ENCODE data around the gene CSTPP1.
"Not testable (repeated sequence)": the region's sequence is repeated elsewhere in the genome, so short reads cannot be mapped to it uniquely, and the experiment has no call there.

CSTPP1 gene

DNA sequence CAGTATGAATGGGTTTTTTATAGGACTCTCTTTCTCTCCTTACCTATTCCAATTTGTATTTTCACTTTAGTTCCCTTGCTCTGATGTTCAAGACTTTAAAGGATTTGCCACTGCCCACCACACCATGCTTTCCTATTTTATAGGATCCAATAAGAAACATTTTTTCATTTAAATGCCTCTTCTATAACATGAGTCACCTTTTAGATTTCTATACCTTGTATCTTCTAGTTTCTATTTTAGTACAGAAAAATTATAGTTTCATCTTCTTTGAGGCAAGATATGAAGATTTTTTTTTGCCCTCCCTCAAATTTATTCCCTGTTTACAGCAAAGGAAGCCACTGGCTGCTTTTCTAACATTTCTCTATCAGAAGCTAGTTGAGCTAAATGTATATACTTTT lies 163.4 kb downstream of the CSTPP1 start:
- no peak for DNase-seq (ENCODE audit: low read depth)

DNA sequence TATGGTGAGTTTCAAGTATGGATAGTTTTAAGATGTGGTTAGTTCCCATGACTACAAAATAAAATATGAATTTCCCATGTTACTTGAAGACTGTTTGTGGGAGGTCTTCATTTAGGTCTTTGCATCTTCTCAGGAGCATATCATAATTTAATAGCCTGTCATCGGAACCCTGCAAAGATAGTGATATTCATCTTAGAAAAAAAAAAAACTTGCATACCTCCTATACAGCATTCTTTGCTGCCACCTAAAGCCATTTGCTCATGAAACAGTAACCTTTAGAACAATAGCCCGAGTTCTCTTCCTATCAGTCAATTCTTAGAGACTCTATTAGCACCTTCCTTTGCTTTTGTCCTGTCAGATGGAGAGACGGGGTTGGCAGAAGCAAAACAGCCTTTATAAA lies 164.8 kb downstream of the CSTPP1 start:
- no peak for DNase-seq (ENCODE audit: low read depth)

DNA sequence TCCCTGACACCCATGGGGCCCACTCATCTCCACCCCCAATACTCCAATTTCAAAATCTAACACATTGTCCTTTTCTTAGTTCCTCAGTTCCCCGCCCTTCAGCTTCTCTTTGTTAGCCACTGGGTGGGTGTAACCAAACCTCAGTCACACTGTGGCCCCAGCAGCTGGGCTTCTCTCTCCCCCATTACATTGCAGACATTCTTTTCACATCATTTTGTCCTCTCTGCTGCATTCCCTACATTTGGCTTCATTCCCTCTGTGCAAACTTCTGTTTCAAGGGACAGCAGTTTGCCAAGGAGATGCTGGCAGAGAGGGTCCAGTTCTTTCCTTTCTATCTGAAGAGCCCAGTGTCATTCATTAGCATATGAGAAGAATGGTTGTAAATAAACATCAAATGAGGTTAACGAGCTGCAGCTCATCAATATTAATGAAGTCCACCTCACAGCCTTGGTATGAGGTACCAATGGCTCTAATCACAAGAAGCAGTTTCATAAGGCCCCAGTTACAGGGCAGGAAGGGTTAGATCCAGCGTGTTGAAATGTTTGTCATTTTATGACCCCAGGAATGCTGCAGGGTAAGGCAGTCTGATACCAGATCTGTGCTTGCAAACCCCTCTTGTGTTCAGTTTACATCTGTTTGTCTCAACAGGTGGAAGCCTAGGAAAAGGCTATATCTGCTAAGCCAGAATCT lies 167.8 kb downstream of the CSTPP1 start:
- DNase-seq (ENCODE audit: low read depth): no peak

DNA sequence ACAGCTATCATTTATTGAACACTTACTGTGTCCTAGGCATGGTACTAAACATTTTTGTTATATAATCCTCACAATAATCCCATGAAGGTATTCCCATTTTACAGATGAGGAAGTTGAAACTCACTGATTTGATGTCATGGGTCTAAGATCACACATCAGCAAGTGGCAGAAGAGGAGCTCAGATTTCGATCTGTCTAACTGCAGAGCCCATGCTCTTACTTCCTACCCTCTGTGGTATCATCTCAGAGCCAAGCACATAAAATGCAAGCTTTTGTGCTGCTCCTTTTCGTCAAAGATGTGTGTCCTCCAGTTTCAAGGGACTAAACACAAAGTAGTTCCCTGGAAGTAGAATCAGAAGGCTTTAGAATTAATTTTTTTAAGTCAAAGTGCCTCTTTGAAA lies 169.0 kb downstream of the CSTPP1 start:
- no peak for DNase-seq (ENCODE audit: low read depth)

DNA sequence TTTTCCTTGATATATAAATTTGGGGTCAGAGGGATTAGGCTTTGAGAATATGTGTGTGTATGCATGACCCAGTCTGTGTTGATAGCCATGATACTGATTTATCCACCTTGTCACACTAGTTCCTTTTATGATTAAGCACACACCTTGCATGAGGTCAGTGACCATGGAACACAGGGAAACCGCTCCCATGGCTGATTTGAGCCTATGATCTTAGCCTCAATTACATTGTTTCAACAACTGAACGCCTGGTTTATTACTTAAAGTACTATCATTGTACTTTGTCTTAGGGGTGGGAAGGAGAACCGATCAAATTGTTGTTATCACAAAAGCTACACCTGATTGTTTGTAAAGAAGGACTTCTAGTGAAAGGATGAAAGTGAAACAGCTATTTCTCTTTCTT lies 169.4 kb downstream of the CSTPP1 start:
- DNase-seq (ENCODE audit: low read depth): no peak

DNA sequence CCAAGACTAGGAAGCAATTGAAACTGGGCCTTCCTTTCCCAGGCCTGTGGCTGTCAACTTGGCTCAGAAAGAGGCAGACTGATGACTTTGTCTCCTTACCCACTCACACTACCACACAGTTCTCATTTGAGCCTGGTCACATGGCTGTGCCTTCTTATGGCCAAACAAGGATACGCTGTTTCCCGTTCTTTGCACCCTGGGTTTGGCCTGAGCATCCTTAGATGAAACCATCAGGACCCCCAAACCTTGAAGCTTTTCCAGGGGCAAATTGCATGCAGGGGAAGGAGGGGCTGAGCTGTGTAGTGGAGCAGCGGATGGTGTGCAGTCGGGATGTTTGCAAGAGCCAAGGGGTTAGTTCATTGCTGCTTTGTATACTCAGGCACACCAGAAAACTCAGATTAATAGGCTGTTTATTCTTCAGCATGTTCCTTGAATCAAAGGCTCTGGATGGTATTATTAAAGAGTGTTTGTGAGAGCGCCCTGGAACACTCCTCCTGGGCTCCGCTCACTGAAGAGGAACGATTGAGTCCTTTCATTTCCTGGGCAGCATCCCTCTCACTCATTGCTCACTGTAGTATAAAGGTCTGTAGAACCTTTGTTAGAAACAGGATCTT lies 170.3 kb downstream of the CSTPP1 start:
- DNase-seq (ENCODE audit: low read depth): no peak

DNA sequence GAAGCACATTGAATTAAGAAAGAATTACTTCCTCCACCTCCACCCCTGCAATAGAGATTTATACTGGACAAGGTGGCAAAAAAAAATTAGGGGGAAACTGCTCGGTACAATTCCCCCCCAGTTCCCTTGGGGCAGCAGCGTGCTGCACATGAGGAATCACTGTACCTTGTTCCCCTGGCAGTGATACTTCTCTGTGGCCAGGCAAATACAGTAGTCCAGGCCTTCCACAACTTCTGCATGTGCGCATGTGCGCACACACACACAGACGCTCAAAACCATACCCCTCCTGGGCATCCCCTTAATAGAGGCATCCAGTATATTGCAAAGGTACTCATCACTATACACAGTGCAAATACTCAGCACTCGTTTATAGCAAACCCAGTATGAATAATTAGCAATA lies 171.2 kb downstream of the CSTPP1 start:
- no peak for DNase-seq (ENCODE audit: low read depth)

DNA sequence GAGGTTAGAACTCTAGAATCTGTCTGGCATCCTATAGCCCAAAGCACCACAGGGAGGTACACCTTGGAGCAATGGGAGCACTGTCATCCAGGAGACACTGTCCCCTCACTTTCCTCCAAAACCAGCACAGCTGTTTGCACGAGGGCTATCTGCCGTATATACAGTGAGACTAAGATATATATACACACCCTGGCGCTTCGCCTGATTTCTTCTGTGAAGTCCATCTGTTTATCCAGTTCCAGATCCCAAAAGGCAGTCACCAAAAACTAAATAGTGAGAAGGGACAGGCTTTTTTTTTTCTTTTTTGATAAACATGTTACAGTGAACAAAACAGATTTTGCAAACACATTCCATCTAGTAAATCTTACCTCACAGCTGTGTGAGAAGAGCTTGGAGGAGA lies 171.7 kb downstream of the CSTPP1 start:
- DNase-seq (ENCODE audit: low read depth): no peak

DNA sequence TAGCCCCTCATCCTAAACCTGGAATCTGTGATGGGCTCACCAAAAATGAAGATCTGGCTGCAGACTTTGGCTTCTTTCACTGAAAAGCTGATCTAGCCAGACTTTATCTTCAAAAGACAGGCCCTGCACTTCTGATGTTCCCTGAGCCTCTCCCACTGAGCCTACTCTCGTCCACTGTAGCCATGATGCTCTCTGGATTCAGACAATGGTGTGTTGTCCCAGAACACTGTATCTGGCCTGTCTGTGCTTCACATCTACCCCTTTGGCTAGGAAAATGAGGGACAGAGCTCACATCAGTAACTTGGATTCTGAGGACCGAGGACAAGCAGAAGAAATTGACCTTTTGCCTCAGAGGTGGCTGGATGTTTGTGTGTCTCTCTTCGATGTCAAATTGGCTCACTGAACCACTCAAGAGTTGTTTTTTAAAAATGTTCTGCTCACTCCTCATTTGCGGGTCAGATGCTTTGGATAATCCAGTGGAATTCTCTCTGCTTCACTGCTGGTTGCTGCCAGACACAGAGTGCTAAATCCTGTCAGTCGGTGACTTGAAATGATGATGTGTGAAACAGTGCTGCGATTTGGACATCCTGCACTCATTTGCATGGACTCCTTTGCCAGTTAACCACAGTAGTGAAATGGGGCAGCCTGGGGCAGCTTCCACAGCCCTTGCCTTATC lies 172.6 kb downstream of the CSTPP1 start:
- DNase-seq (ENCODE audit: low read depth): no peak

DNA sequence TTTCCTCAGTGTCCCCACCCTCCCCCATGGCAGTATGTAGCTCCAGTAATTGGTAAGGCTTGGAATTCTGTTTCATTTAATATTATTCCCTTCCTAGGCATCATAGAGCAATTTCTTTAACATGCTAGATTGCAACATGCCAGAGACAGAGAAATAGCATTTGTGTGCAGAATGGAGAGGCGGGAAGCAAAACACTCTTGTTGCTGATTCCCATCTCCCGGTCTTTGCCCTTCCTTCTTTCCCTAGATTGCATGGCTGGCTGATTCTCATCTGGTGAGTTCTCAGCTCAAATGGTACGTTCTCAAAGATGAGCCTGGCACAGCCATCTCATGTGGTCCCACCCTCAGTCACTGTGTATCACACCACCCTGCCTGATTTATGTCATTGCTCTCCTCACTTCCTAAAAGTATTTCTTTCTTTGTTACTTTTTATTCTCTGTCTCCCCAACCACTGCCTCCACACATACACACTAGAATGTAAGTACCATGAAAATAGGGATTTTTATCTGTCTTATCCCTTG lies 173.2 kb downstream of the CSTPP1 start:
- no peak for DNase-seq (ENCODE audit: low read depth)

DNA sequence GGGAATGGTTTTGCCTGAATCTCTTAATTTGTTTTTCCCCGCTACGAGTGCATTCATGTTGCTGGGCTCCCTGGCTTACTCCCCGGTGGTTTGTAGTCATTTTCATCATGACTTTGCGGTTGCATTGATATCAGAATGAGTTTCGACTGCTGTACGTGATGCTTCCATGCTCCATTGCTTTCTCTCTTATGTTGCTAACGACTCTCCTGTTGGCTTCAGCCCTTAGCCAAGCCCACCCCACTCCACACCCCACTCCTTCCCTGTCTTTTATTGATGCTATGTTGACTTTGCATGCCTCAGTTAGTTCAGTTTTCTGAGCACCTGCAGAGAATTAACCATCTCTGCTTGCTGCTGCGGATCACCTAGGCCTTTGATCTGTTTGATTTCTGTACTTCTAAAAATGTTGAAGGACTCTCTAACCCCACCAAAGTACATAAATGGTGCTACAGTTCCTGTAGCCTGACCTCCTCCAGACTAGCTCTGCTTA lies 174.8 kb downstream of the CSTPP1 start:
- DNase-seq (ENCODE audit: low read depth): no peak

DNA sequence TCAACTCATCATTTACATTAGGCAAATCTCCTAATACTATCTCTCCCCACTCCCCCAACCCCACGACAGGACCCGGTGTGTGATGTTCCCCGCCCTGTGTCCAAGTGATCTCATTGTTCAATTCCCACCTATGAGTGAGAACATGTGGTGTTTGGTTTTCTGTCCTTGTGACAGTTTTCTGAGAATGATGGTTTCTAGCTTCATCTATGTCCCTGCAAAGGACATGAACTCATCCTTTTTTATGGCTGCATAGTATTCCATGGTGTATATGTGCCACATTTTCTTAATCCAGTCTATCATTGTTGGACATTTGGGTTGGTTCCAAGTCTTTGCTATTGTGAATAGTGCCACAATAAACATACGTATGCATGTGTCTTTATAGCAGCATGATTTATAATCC lies 176.4 kb downstream of the CSTPP1 start:
- not testable (repeated sequence) for DNase-seq (ENCODE audit: low read depth)

DNA sequence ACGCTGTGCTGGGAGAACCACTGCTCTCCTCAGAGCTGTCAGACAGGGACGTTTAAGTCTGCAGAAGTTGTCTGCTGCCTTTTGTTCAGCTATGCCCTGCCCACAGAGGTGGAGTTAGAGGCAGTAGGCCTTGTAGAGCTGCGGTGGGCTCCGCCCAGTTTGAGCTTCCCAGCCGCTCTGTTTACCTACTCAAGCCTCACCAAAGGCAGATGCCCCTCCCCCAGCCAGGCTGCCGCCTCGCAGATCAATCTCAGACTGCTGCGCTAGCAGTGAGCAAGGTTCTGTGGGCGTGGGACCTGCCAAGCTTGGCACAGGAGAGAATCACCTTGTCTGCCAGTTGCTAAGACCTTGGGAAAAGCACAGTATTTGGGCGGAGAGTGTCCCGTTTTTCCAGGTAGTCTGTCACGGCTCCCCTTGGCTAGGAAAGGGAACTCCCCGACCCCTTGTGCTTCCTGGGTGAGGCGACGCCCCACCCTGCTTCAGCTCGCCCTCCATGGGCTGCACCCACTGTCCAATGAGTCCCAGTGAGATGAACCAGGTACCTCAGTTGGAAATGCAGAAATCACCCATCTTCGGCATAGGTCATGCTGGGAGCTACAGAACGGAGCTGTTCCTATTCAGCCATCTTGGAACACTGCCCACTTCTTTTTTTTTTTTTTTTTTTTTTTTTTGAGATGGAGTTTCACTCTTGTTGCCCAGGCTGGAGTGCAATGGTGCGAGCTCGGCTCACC lies 182.6 kb downstream of the CSTPP1 start:
- DNase-seq (ENCODE audit: low read depth): not testable (repeated sequence)

DNA sequence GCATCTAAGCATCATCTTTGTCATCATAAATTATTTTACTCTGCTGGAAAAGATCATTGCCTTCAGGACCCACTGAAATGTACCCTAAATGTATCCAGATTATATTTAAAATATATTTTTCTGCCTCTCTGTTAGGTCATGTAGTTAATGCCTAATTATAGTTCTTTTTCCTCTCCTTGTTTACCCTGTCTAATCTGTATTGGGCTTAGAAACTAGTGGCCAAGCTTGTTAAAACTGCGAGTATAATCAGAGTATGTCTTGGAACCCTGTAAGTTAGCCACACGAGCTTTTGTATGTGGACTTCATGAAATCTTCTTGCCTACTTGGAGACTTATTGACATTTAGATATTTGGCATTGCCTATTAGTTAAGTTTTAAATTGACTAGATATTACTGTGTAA lies 184.5 kb downstream of the CSTPP1 start:
- DNase-seq (ENCODE audit: low read depth): no peak

DNA sequence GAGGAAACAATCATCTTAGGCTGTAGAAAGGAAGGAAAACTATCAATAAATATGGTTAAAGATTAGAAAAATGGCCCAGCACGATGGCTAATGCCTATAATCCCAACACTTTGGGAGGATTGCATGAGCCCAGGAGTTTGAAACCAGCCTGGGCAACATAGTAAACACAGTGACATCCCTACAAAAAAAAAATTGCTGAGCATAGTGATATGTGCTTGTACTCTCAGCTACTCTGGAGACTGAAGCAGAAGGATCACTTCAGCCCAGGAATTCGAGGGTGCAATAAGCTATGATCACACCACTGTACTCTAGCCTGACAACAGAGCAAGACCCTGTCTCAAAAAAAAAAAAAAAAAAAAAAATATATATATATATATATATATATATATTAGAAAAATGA lies 185.2 kb downstream of the CSTPP1 start:
- no peak for DNase-seq (ENCODE audit: low read depth)

DNA sequence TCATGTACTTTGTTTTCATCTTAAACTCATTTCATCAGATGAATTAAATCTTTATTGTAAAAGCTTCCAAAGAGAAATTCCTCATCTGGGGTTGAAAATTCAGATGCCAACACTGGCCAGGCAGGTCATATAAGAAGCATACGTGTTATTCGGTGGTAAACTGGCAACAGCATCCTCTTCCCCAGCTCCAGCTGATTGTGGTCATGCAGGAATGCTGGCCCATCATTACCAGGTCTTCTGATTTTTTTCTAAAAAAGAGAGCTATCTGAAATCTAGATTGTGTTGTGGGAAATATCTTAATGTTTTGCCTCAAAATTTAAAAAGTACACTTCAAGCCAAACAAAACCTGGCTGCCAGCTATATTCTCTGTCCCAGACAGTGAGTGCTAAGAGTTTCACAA lies 186.5 kb downstream of the CSTPP1 start:
- DNase-seq (ENCODE audit: low read depth): no peak

DNA sequence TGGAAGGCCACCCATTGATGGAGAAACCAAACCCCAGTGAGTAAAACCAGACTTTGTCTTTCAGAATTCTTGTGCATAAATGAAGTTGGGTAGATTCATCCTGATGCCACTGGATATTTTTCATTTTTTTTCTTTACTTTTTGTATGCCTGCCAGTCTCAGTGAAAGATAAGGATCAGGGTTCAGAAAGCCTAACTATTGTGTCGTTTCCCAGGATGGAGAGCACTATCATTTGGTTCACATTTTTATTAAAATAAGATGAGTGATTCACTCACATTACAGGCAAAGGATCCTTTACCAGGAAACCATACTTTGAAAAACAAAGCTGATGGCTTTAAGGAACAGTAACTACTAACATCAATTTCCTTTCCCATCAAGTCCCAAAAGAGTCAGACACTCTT lies 188.1 kb downstream of the CSTPP1 start:
- no peak for DNase-seq (ENCODE audit: low read depth)

DNA sequence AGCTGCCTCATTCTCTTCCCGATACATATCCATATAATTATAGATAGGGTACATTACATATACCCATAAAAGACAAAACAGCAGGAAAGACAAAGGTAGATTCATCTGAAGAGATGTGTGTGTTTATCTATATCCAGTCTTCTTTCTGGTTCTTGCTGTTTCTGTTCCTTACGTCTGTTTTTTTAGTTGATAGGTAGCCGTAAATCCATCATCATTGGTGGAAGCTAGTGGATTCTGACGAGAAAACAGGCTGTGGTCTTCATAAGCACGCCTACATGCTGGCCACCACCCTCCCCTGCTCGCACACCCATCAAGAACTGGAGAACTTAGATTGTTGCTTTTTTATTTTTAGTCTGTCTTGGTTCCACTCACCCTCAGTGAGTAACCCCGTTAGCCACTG lies 188.5 kb downstream of the CSTPP1 start:
- no peak for DNase-seq (ENCODE audit: low read depth)

DNA sequence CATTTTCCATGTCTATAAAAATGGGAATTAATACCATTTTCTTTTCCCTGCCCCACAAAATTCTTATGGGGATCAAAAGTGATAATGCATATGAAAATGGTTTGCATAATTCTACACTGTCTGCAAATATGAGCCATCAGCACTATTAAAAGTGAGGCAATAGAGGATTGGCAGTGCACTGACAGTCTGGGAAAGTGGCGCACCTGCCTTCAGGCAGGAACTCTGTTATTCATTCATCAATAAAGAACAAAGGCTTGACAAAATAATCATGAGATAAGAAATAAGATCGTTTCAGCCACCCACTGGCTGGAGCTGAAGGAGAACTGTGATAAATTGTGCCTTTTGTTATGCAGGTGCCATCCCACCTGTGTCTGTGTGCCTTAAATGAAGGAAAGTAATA lies 190.7 kb downstream of the CSTPP1 start:
- no peak for DNase-seq (ENCODE audit: low read depth)

DNA sequence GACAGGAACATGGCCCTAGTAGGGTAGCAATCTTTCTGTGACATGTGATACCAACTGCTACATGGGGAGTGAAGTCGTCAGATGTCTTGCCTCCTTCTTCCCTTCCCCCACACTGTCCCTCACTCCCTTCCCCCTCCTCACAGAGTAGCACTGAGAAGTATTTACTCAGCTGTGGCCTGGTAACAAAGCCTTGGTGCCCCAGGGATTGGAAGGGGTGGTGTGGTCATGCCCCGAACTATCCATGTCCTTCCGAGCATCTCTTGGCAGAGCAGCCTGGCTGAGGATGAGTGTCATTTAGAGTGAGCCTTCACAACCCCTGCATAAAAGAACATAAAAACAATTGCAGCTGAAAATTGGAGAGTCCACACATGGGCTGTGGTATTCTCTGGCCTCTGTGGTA lies 194.0 kb downstream of the CSTPP1 start:
- DNase-seq (ENCODE audit: low read depth): no peak

DNA sequence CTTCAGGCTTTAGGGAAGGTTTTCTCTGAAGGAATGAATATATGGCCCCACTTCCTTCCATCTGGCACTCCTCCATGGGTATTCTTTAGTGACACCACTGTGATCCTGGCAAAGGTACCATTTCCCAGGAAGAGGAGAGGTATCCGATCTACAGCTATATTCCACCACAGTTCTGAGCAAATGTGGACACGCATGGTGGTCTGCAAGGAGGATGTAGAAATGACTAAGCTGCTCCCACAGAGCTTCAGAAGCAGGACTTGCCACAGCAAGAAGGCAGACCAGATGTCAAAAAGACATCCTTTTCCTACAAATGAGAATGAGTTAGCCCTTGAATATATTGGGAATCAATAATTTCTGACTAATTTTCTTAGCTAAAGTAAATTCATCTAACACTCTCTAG lies 194.6 kb downstream of the CSTPP1 start:
- no peak for DNase-seq (ENCODE audit: low read depth)

DNA sequence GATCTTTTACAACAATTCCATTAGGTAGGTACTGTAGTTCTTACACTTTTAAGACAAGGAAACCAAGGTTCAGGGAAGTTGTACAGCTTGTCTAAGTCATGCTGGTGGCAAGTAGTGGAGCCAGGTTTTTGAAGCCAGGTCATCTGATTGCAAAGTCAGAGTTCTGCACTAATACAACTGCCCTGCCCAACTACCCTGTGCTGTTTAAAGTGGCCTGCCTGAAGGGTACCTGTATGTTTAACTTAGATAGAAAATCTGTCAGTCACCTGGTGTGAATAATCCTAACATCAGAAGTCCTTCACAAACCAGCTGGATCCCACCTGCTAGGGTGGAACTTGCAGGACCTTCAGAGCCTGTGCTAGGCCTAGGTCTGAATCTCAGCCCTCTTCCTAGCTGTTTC lies 195.9 kb downstream of the CSTPP1 start:
- DNase-seq (ENCODE audit: low read depth): no peak

DNA sequence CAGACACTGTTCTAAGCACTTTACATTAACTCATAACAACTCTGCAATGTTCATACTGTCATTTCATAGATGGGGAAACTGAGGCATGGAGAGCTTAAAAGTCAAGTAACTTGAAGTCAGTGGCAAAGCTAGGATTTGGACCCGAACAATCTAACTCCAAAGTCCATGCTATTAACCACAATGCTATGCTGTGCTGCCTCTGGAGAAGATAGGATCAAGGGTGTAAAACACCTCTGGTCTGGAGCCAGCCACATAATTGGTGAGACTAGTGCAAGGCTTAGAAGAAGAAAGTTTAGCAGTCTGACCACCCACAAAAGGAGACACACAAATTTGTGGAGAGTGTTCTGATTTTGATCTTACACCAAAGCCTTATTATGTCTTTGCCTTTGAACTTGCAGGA lies 196.4 kb downstream of the CSTPP1 start:
- DNase-seq (ENCODE audit: low read depth): no peak
